HepG2 (cell line): ENCODE data around the gene NKD1. TPM values are rescaled to one million over a fixed set of nuclear protein-coding genes. Genes with fewer than 3 reads are reported as not detected.

Source experiments
- CENPX ChIP-seq: sonication (generic); formaldehyde crosslinking; IDR thresholded peaks from 2 replicates; pipeline ENCODE4 v1.9.0; 2021; ENCODE audit warnings: mild to moderate bottlenecking, missing genetic modification reagents, moderate library complexity
- ERF ChIP-seq: IDR thresholded peaks from 2 replicates; pipeline ENCODE4 v1.6.1; 2018; ENCODE audit warnings: missing biosample characterization, missing genetic modification reagents
- HNF4A ChIP-seq: sonication (generic); formaldehyde crosslinking; IDR thresholded peaks from 2 replicates; pipeline ENCODE4 v1.4.0; 2020; ENCODE audit warnings: missing genetic modification reagents
- HOXA3 ChIP-seq: sonication (generic); formaldehyde crosslinking; IDR thresholded peaks from 2 replicates; pipeline ENCODE4 v1.5.0; 2020; ENCODE audit warnings: missing genetic modification reagents
- HOXA7 ChIP-seq: sonication (generic); formaldehyde crosslinking; IDR thresholded peaks from 2 replicates; pipeline ENCODE4 v1.8.1; 2022; ENCODE audit warnings: mild to moderate bottlenecking, missing genetic modification reagents, moderate library complexity
- JUND ChIP-seq: sonication (generic); formaldehyde crosslinking; IDR thresholded peaks from 2 replicates; pipeline ENCODE4 v1.8.0; 2022; ENCODE audit warnings: mild to moderate bottlenecking, missing genetic modification reagents
- MTF2 ChIP-seq: sonication (generic); formaldehyde crosslinking; IDR thresholded peaks from 2 replicates; pipeline ENCODE4 v1.5.0; 2020; ENCODE audit warnings: missing genetic modification reagents, borderline replicate concordance
- PHF8 ChIP-seq: sonication (generic); formaldehyde crosslinking; IDR thresholded peaks from 2 replicates; pipeline ENCODE4 v1.5.0; 2020; ENCODE audit warnings: missing genetic modification reagents
- POGZ ChIP-seq: sonication (generic); formaldehyde crosslinking; IDR thresholded peaks from 2 replicates; pipeline ENCODE4 v1.4.0; 2020; ENCODE audit warnings: mild to moderate bottlenecking, missing genetic modification reagents
- RAD51 ChIP-seq: fragments of 450-650 bp; IDR thresholded peaks from 2 replicates; pipeline ENCODE4 v1.6.1; 2016; ENCODE audit warnings: borderline replicate concordance
- RCOR2 ChIP-seq: IDR thresholded peaks from 2 replicates; pipeline ENCODE4 v1.6.1; 2016; ENCODE audit warnings: missing biosample characterization, missing genetic modification reagents
- SPEN ChIP-seq: sonication (generic); formaldehyde crosslinking; IDR thresholded peaks from 2 replicates; pipeline ENCODE4 v1.5.1; 2020; ENCODE audit warnings: low read depth, mild to moderate bottlenecking, missing genetic modification reagents
- TRIM24 ChIP-seq: sonication (generic); formaldehyde crosslinking; IDR thresholded peaks from 2 replicates; pipeline ENCODE4 v1.8.0; 2022; ENCODE audit warnings: mild to moderate bottlenecking, missing genetic modification reagents
- ZBTB8A ChIP-seq: sonication (generic); formaldehyde crosslinking; IDR thresholded peaks from 2 replicates; pipeline ENCODE4 v1.4.0; 2020; ENCODE audit warnings: mild to moderate bottlenecking, low read depth, missing genetic modification reagents, borderline replicate concordance
- ZFP36L2 ChIP-seq: sonication (generic); formaldehyde crosslinking; IDR thresholded peaks from 2 replicates; pipeline ENCODE4 v1.4.0; 2020; ENCODE audit warnings: missing genetic modification reagents
- ZKSCAN8 ChIP-seq: IDR thresholded peaks from 2 replicates; pipeline ENCODE4 v1.6.1; 2016; ENCODE audit warnings: borderline replicate concordance, missing genetic modification reagents, missing compliant biosample characterization
- ZNF225 ChIP-seq: sonication (generic); formaldehyde crosslinking; IDR thresholded peaks from 2 replicates; pipeline ENCODE4 v1.4.0; 2020; ENCODE audit warnings: mild to moderate bottlenecking, missing genetic modification reagents
- ZNF496 ChIP-seq: sonication (generic); formaldehyde crosslinking; IDR thresholded peaks from 2 replicates; pipeline ENCODE4 v1.8.1; 2023; ENCODE audit warnings: mild to moderate bottlenecking, moderate library complexity, missing genetic modification reagents; ENCODE audit not compliant: insufficient replicate concordance
- ZNF703 ChIP-seq: sonication (generic); formaldehyde crosslinking; IDR thresholded peaks from 2 replicates; pipeline ENCODE4 v1.5.1; 2020; ENCODE audit warnings: missing genetic modification reagents, mild to moderate bottlenecking, moderate library complexity, borderline replicate concordance
- ZNF720 ChIP-seq: sonication (generic); formaldehyde crosslinking; IDR thresholded peaks from 2 replicates; pipeline ENCODE4 v1.4.0; 2020; ENCODE audit warnings: missing genetic modification reagents
- ZNF773 ChIP-seq: sonication (generic); formaldehyde crosslinking; IDR thresholded peaks from 2 replicates; pipeline ENCODE4 v1.4.0; 2020; ENCODE audit warnings: missing genetic modification reagents, borderline replicate concordance
- ZNF781 ChIP-seq: sonication (generic); formaldehyde crosslinking; IDR thresholded peaks from 2 replicates; pipeline ENCODE4 v1.5.1; 2020; ENCODE audit warnings: borderline replicate concordance, mild to moderate bottlenecking, missing genetic modification reagents; ENCODE audit errors: not compliant biosample characterization
- ZNF790 ChIP-seq: sonication (generic); formaldehyde crosslinking; IDR thresholded peaks from 2 replicates; pipeline ENCODE4 v1.8.0; 2022; ENCODE audit warnings: missing genetic modification reagents, mild to moderate bottlenecking, borderline replicate concordance
- polyA plus RNA-seq, 8 experiments: library from polyadenylated mRNA; depleted of rRNA in 3 of 8; stranded (reverse) in 7 of 8; unstranded in 1 of 8; fragments of >200 nt; fragmentation: Illumina TruSeq in 4 of 8; extraction: Trizol in 4 of 8; gene quantifications; 2 replicates each; pipeline versions ENCODE4 v1.2.1 to v1.2.3, GENCODE V29; 2011 to 2016; ENCODE audit warnings: low read depth in 4 of 8, missing spikeins in 1 of 8, mixed read lengths in 1 of 8; ENCODE audit not compliant: insufficient read depth in 1 of 8
- total RNA-seq, 5 experiments: library from RNA; depleted of rRNA; stranded (reverse); fragments of >200 nt; fragmentation: Illumina TruSeq; extraction: Trizol; gene quantifications; 2 replicates each; pipeline ENCODE4 v1.2.3, GENCODE V29; 2016; ENCODE audit warnings: low read depth in 1 of 5
- TF ChIP-seq, protein P1 (sequence below): sonication (generic); formaldehyde crosslinking; IDR thresholded peaks from 2 replicates; pipeline ENCODE4 v1.5.1; 2020; ENCODE audit warnings: missing genetic modification reagents, mild to moderate bottlenecking, borderline replicate concordance
- TF ChIP-seq, protein P2 (sequence below): sonication (generic); formaldehyde crosslinking; IDR thresholded peaks from 2 replicates; pipeline ENCODE4 v1.4.0; 2020; ENCODE audit warnings: missing genetic modification reagents
- TF ChIP-seq, protein P3 (sequence below): sonication (generic); formaldehyde crosslinking; IDR thresholded peaks from 2 replicates; pipeline ENCODE4 v1.5.1; 2020; ENCODE audit warnings: missing genetic modification reagents, mild to moderate bottlenecking, borderline replicate concordance

The NKD1 gene
- total and polyA plus RNA-seq, 2 of the 13 experiments (the other 11 are each of a cell fraction or from before 2014, with no cell fraction given), result 70.4 to 121 TPM

DNA sequence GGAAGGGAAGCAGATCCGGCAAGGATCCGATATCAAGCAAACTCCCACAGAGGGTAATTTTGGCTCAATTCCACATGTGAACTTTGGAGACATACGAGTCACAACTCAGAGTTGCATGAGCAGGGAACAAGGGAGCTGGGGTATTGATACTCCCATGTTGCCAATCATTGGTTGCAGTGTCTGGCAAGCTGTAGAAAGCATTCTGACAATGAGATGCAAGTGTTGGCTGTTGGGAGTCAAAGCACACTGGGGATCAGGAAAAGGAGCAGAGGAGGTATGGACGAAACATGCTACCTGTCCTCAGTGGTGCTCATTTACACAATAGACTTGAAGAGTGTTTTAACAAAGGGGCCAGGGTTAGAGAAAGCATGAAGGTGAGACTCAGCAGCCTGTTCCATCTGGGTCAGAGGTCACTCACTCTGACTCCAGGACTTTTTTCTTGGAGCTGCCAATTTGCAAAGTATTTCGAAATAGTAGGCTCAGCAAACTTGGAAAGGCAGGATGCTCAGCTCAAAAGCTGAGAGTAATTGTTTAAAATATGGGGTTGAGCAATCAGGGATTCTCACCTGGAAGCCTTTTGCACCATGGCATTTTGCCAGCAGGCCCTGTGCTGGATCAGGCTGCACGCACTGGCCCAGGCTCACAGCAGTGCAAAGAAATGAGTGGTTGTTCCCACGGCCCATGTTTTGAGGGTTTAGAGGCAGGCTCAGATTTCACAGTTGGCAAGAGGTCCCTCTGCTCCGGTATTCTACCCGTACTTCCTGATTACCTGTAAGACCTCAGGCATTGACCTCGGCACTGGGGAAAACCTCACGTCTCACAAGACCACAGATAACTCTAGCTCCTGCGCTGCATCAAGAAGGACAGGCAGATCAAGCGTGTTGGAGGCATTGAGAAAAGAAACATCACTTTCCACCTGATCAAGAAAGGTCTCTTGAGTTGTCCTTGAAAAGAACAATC, 17.6 kb upstream of the NKD1 start (continued):
- TF ChIP-seq, protein P1, sequence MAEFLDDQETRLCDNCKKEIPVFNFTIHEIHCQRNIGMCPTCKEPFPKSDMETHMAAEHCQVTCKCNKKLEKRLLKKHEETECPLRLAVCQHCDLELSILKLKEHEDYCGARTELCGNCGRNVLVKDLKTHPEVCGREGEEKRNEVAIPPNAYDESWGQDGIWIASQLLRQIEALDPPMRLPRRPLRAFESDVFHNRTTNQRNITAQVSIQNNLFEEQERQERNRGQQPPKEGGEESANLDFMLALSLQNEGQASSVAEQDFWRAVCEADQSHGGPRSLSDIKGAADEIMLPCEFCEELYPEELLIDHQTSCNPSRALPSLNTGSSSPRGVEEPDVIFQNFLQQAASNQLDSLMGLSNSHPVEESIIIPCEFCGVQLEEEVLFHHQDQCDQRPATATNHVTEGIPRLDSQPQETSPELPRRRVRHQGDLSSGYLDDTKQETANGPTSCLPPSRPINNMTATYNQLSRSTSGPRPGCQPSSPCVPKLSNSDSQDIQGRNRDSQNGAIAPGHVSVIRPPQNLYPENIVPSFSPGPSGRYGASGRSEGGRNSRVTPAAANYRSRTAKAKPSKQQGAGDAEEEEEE (CRISPR knock-in tag), result no peak
- TF ChIP-seq HOXA7 (CRISPR knock-in tag) (no peak), CENPX (CRISPR knock-in tag) (no peak), HOXA3 (CRISPR knock-in tag) (peak; percentile 93), POGZ (CRISPR knock-in tag) (peak; percentile 95), TRIM24 (CRISPR knock-in tag) (peak; percentile 94), JUND (peak; percentile 81; the same call in 1 of the 2 replicates), ZNF225 (CRISPR knock-in tag) (no peak), ZNF790 (CRISPR knock-in tag) (no peak), MTF2 (CRISPR knock-in tag) (no peak), PHF8 (CRISPR knock-in tag) (peak; percentile 33; the same call in 1 of the 2 replicates), ZNF496 (CRISPR knock-in tag) (no peak), ZKSCAN8 (CRISPR knock-in tag) (peak; percentile 76; the same call in 1 of the 2 replicates), ZNF703 (peak; percentile 84; the same call in 1 of the 2 replicates), HNF4A (CRISPR knock-in tag) (peak; percentile 93), ZNF781 (CRISPR knock-in tag) (no peak), RAD51 (no peak), ZBTB8A (CRISPR knock-in tag) (0 out of 2 replicates have a peak, but pooled peaks have one; percentile 70), ZNF720 (CRISPR knock-in tag) (no peak), ZNF773 (CRISPR knock-in tag) (no peak), ZFP36L2 (CRISPR knock-in tag) (no peak), RCOR2 (CRISPR knock-in tag) (peak; percentile 99), ERF (CRISPR knock-in tag) (peak; percentile 76), SPEN (peak; percentile 68)
- TF ChIP-seq, protein P2, sequence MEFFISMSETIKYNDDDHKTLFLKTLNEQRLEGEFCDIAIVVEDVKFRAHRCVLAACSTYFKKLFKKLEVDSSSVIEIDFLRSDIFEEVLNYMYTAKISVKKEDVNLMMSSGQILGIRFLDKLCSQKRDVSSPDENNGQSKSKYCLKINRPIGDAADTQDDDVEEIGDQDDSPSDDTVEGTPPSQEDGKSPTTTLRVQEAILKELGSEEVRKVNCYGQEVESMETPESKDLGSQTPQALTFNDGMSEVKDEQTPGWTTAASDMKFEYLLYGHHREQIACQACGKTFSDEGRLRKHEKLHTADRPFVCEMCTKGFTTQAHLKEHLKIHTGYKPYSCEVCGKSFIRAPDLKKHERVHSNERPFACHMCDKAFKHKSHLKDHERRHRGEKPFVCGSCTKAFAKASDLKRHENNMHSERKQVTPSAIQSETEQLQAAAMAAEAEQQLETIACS (CRISPR knock-in tag), result peak; percentile 11; the same call in 1 of the 2 replicates
- TF ChIP-seq, protein P3, sequence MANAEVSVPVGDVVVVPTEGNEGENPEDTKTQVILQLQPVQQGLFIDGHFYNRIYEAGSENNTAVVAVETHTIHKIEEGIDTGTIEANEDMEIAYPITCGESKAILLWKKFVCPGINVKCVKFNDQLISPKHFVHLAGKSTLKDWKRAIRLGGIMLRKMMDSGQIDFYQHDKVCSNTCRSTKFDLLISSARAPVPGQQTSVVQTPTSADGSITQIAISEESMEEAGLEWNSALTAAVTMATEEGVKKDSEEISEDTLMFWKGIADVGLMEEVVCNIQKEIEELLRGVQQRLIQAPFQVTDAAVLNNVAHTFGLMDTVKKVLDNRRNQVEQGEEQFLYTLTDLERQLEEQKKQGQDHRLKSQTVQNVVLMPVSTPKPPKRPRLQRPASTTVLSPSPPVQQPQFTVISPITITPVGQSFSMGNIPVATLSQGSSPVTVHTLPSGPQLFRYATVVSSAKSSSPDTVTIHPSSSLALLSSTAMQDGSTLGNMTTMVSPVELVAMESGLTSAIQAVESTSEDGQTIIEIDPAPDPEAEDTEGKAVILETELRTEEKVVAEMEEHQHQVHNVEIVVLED (CRISPR knock-in tag), result peak; percentile 68; the same call in 1 of the 2 replicates
